Measurements from ENCODE around the gene CEP170.
"Not testable (repeated sequence)": the region's sequence is repeated elsewhere in the genome, so short reads cannot be mapped to it uniquely, and the experiment has no call there.

DNA sequence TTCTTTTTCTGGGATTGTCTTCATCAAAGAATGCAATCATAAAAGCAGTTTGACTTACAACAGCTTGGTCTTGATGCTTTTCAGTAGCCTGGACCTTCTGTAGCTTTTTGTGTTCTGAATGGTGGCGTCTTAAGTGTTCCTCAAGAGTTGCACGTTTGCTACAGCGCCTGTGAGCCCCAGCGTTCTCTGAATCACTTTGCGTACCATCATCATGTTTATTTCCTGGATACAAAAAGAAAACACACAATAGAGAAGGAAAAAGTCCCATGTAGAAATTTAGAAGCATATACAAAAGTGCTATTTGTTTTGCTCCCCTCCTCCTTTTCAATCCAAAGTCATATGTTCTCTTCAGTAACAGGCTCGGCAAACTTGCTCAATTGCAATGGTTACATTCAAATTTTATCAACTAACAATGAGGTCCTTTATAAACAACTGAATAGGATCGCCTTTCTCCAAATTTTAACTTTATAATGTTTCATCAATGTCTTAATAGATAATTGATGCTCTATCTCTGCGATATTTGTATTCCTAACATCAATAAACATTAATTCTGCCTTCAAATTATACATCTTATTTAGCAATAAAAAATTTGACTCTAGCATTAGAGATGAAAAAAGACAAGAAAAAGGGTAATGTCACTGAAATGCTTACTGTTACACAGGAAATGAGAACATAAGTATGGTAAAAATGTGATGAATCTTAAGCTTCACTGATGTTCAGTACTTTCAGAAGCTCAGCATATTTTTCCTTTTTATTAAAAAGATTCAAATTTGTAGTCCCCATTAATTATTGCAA, 68.7 kb downstream of the CEP170 start:
- TF ChIP-seq POLR2AphosphoS5 (IDR thresholded peaks at IDR 0.05; ENCODE audit: low read depth, low read length); POLR2A (IDR thresholded peaks at IDR 0.05; ENCODE audit: low read depth, low read length); TAF1 (IDR thresholded peaks at IDR 0.05; ENCODE audit: borderline replicate concordance, low read depth, low read length): not testable (repeated sequence)
